Measurements from ENCODE around the gene TRPV2. TPM values are rescaled to one million over a fixed set of nuclear protein-coding genes. Genes with fewer than 3 reads are reported as not detected.
"Not testable (repeated sequence)": the region's sequence is repeated elsewhere in the genome, so short reads cannot be mapped to it uniquely, and the experiment has no call there.

Gene TRPV2
- total RNA-seq, 4 donors from 2014 or later: 3.2 to 12.5 (median 6.5) TPM

DNA sequence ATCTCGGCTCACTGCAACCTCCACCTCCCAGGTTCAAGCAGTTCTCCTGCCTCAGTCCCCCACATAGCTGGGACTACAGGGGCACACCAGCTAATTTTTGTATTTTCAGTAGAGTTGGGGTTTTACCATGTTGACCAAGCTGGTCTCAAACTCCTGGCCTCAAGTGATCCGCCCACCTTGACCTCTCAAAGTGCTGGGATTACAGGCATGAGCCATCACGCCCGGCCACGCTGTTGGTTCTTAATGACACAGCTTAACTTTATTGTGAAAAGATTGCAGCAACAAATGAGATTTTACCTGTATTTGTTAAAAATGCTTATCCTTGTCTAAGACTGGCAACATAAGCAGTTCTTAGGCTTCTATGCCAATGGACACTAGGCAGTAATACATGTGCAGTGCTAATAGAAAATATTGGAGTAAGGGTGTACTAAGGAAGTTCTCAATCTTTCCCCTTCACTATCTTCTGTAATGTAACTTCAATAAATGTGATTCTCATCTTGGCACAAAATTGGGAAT is 31.5 kb upstream of the TRPV2 start:
- no peaks in the 10 kb centered on the region for H3K27me3 ChIP-seq
- H3K4me3 ChIP-seq (replicated peaks in 1 of 3): no peak overlapping the region
- 79 to 85% methylated on average over 5 of the region's 5 CpGs for whole genome bisulfite sequencing, 2 donors
- no peaks in the 10 kb centered on the region for H3K9me3 ChIP-seq
- H3K4me1 ChIP-seq: peaks cover 19% of the 10 kb centered on the region in 2 donors
- no peak overlapping the region for H3K27ac ChIP-seq
- intact Hi-C loops (cut with DNase I): no loop called here
- DNase-seq: no peak
- TF ChIP-seq POLR2A (IDR thresholded peaks at IDR 0.05): no peak
- peaks cover 7 to 17% of the 10 kb centered on the region in 2 donors for H3K36me3 ChIP-seq

GRCh38 chr17:16384557-16384956 is 30.8 kb upstream of the TRPV2 start:
- peaks cover 7 to 17% of the 10 kb centered on the region in 2 donors for H3K36me3 ChIP-seq
- H3K27ac ChIP-seq: no peak overlapping the region
- peaks cover 19% of the 10 kb centered on the region in 2 donors for H3K4me1 ChIP-seq
- DNase-seq: no peak
- H3K27me3 ChIP-seq: no peaks in the 10 kb centered on the region
- WGBS, 2 donors: 79 to 80% methylated on average over 5 of the region's 5 CpGs
- no peak for TF ChIP-seq CTCF (IDR thresholded peaks at IDR 0.05)
- TF ChIP-seq POLR2A (IDR thresholded peaks at IDR 0.05): no peak
- no peaks in the 10 kb centered on the region for H3K9me3 ChIP-seq
- intact Hi-C loops (cut with DNase I): no loop called here
- no peak overlapping the region for H3K4me3 ChIP-seq (replicated peaks in 1 of 3)

GRCh38 chr17:16386126-16386507 is 29.3 kb upstream of the TRPV2 start:
- 38 to 42% methylated on average over 22 to 23 of the region's 23 CpGs for WGBS, 2 donors
- Histone ChIP-seq H3K36me3 (peaks cover 7 to 17% of the 10 kb centered on the region in 2 donors), H3K4me1 (peaks cover 14 to 19% of the 10 kb centered on the region in 2 donors)
- not testable (repeated sequence) for H3K27me3 ChIP-seq; DNase-seq; H3K27ac ChIP-seq; H3K4me3 ChIP-seq (replicated peaks in 1 of 3); H3K9me3 ChIP-seq
- intact Hi-C loops (cut with DNase I): loop anchor here (5.0 kb wide), 1 partner anchor 51 kb away; no protein-coding TSS in a partner anchor

- H3K27ac ChIP-seq: no peak overlapping the region
- H3K9me3 ChIP-seq: no peaks in the 10 kb centered on the region
- H3K36me3 ChIP-seq: no peaks in the 10 kb centered on the region
- TF ChIP-seq POLR2A (IDR thresholded peaks at IDR 0.05) (no peak), CTCF (IDR thresholded peaks at IDR 0.05) (no peak)
- H3K4me1 ChIP-seq: peaks cover 4 to 6% of the 10 kb centered on the region in 2 donors
- no peaks in the 10 kb centered on the region for H3K27me3 ChIP-seq
- 97 to 99% methylated on average over 9 to 13 of the region's 13 CpGs for WGBS, 2 donors
- no peak overlapping the region for H3K4me3 ChIP-seq (replicated peaks in 1 of 3)
- DNase-seq: no peak
- intact Hi-C loops (cut with DNase I): no loop called here
Observed at GRCh38 chr17:16391451-16391850, 23.9 kb upstream of the TRPV2 start.

DNA sequence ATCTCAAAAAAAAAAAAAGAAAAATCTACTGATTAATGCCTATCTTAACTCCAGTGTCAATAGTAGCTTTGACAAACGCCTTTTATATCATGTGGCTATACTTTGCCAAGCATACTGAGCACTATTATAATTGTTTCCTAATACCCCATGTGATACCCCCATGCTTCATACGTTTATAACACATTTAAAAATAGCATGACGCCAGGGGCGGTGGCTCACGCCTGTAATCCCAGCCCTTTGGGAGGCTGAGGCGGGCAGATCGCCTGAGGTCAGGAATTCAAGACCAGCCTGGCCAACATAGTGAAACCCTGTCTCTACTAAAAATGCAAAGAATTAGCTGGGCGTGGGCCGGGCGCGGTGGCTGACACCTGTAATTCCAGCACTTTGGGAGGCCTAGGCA is 22.9 kb upstream of the TRPV2 start:
- WGBS, 2 donors: 96% methylated on average over 11 of the region's 11 CpGs
- intact Hi-C loops (cut with DNase I); H3K27me3 ChIP-seq; H3K9me3 ChIP-seq; DNase-seq; H3K27ac ChIP-seq; H3K36me3 ChIP-seq; H3K4me3 ChIP-seq (replicated peaks in 1 of 3): not testable (repeated sequence)
- H3K4me1 ChIP-seq: peaks cover 12 to 15% of the 10 kb centered on the region in 2 donors

GRCh38 chr17:16395887-16396286 is 19.5 kb upstream of the TRPV2 start:
- intact Hi-C loops (cut with DNase I); H3K9me3 ChIP-seq; H3K36me3 ChIP-seq; DNase-seq; H3K4me3 ChIP-seq (replicated peaks in 1 of 3); H3K27me3 ChIP-seq: not testable (repeated sequence)
- H3K27ac ChIP-seq: peak overlapping the region; percentile 73 to 84 (median 83)
- peaks cover 21 to 31% of the 10 kb centered on the region in 2 donors for H3K4me1 ChIP-seq
- 83 to 86% methylated on average over 4 of the region's 4 CpGs for WGBS, 2 donors

DNA sequence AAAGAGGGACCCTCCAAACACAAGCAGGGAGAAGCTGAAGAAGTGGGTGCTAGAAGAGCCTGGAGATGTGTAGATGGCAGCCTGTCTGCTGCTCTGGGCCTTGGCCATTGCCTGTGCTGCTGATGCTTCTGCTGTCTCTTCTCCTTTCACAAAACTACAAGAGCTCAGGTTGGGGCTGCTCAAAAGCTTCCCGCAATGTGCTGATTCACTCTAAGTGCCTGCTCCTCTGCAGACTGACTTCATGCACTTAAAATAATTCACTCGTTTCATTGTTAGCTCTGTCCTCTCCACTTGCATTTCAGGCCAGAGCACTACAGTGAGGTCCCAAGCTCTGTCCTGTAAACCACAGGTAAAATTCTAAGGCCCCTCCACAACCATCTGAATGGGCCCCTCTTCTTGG is 18.7 kb upstream of the TRPV2 start:
- intact Hi-C loops (cut with DNase I); H3K36me3 ChIP-seq; H3K9me3 ChIP-seq; H3K4me3 ChIP-seq (replicated peaks in 1 of 3); H3K27me3 ChIP-seq: not testable (repeated sequence)
- DNase-seq: peak; percentile 55 to 62
- Histone ChIP-seq H3K4me1 (peaks cover 21 to 31% of the 10 kb centered on the region in 2 donors), H3K27ac (peak overlapping the region; percentile 73 to 84 (median 83))
- 29 to 31% methylated on average over 2 of the region's 2 CpGs for WGBS, 2 donors
